ENCODE results near the gene SNTG2.

GRCh38 chr2:1011006-1011405 lies 60.4 kb downstream of the SNTG2 start:
- no peak for TF ChIP-seq POLR2A (IDR thresholded peaks at IDR 0.05; ENCODE audit: low read depth, low read length)
- TF ChIP-seq POLR2AphosphoS5 (IDR thresholded peaks at IDR 0.05; ENCODE audit: low read depth, low read length) = no peak
- TF ChIP-seq TAF1 (IDR thresholded peaks at IDR 0.05; ENCODE audit: borderline replicate concordance, low read depth, low read length) = no peak
